ENCODE measurements around the gene PRSS38. TPM values are rescaled to one million over a fixed set of nuclear protein-coding genes. Genes with fewer than 3 reads are reported as not detected.

PRSS38 gene
- total RNA-seq, 1 donor from 2014 or later: not detected

DNA sequence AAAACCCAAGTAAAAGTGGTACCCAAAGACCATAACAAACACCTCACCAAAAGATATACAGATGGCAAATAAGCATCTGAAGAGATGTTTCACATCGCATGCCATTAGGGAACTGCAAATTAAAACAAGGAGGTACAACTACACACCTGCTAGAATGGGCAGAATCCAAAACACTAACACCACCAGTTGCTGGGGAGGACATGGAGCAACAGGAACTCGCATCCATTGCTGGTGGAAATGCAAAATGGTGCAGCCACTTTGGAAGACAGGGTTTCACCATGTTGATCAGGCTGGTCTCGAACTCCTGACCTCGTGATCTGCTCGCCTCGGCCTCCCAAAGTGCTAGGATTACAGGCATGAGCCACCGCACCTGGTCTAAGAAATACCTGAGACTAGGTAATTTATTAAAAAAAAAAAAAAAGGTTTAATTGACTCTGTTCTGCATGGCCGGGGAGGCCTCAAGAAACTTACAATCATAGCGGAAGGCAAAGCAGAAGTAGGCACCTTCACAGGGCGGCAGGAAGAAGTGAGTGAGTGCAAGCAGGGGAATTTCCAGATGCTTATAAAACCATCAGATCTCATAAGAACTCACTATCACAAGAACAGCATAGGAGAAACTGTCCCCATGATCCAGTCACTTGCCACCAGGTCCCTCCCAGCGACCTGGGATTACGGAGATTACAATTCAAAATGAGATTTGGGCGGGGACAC is 30.2 kb upstream of the PRSS38 start:
- Histone ChIP-seq H3K4me1 (peaks cover 3 to 14% of the 10 kb centered on the region in 2 donors), H3K27me3 (no peaks in the 10 kb centered on the region), H3K27ac (no peak overlapping the region), H3K9me3 (no peaks in the 10 kb centered on the region), H3K36me3 (peaks cover 6 to 13% of the 10 kb centered on the region in 2 donors), H3K4me3 (no peak overlapping the region)
- TF ChIP-seq, protein P1, sequence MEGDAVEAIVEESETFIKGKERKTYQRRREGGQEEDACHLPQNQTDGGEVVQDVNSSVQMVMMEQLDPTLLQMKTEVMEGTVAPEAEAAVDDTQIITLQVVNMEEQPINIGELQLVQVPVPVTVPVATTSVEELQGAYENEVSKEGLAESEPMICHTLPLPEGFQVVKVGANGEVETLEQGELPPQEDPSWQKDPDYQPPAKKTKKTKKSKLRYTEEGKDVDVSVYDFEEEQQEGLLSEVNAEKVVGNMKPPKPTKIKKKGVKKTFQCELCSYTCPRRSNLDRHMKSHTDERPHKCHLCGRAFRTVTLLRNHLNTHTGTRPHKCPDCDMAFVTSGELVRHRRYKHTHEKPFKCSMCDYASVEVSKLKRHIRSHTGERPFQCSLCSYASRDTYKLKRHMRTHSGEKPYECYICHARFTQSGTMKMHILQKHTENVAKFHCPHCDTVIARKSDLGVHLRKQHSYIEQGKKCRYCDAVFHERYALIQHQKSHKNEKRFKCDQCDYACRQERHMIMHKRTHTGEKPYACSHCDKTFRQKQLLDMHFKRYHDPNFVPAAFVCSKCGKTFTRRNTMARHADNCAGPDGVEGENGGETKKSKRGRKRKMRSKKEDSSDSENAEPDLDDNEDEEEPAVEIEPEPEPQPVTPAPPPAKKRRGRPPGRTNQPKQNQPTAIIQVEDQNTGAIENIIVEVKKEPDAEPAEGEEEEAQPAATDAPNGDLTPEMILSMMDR (IDR thresholded peaks at IDR 0.05): no peak
- DNase-seq (ENCODE audit: low spot score in 2 of 2): no peak
- intact Hi-C loops (cut with DNase I): loop anchor here (5.0 kb wide), 1 partner anchor 468 kb away; the partner anchor contains the start of gene CDC42BPA

DNA sequence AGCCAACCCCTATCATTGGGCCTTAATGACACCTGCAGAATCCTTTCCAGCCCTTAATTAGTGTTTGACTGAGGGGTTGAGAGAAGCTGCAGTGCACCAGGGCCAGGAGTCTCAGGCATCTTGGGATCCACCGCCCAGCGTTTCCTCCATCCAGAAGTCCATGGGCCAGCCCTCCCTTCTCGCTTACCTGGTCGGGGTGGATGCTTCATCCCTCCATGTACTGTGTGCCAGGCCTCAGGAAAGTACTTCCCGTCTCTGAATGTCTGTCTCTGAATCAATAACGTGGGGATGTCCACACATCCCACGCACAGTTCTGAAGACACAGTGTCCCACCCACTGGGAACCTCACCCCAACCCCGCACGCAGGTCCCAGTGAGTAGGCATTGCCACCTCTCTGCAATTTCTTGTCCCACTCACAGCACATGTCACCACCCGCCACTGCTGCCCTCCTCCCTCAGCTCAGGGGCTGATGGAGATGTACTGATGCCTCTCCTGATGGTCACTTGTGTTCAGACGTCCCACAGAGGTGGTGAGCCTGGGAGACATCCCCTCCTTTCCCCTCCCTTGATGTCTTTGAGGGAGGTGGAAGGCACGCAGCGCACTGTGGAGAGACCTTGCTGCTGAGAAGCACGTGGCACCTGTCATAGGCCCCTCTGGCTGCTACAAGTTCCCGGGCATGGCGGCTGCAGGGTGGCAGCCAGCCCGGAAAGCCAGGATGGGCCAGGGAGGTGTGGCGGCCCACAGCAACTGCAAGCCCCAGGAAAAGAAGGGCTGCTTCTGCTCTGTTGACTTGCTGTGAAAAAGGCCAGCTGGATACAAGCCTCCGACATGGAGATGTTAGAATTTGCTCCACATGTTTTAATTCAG is 29.4 kb upstream of the PRSS38 start:
- H3K4me3 ChIP-seq: peak overlapping the region in 1 of 2 donors; percentile 75
- no peaks in the 10 kb centered on the region for H3K27me3 ChIP-seq
- TF ChIP-seq, protein P1 (IDR thresholded peaks at IDR 0.05): no peak
- no peak overlapping the region for H3K27ac ChIP-seq
- peaks cover 3 to 14% of the 10 kb centered on the region in 2 donors for H3K4me1 ChIP-seq
- peak in 1 of 2 donors; percentile 50 for DNase-seq (ENCODE audit: low spot score in 2 of 2)
- no peaks in the 10 kb centered on the region for H3K9me3 ChIP-seq
- intact Hi-C loops (cut with DNase I): loop anchor here (5.0 kb wide), 1 partner anchor 469 kb away; the partner anchor contains the start of gene CDC42BPA
- H3K36me3 ChIP-seq: peaks cover 5% of the 10 kb centered on the region in 2 donors

DNA sequence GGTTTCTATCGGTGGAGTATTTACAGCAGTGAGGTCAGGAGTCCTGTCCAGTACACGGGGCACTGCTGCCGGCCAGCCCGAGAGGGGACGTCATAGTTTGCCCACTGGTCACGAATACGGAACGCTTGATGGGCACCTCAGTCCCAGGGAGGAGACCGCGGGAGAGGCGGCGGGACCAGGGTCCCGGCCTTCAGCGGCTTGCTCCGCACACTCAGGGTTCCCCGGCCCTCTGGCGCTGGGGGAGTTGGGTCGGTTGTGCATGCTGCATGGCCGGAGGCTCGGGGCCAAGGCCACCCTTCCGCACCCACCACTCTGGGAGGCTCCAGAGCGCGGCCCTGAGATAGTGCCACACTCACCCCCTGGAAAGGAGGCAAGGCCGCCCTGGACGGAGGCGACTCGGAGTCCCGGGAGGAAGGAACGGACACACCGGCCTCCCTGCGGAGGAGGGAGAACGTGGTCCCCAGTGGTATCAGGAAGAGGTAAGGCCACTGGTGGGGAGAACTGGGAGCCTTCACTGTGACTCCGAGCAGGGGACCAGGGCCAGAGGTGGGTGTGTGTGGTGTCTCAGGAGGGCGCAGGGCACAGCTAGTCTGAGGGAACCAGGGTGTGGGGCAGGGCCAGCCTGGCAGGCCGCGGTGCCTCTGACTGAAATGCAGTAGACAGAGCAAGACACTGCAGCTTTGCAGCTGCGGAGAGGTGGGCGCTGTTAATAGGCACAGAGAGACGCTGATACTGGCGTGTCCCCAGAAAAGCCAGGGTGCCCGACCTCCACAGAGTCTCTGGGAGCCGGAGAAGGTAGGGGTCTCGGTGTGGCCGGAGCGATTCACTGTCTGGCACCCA is 28.6 kb upstream of the PRSS38 start:
- DNase-seq (ENCODE audit: low spot score in 2 of 2): peak in 1 of 2 donors; percentile 67
- Histone ChIP-seq H3K36me3 (no peaks in the 10 kb centered on the region), H3K9me3 (no peaks in the 10 kb centered on the region), H3K27me3 (no peaks in the 10 kb centered on the region), H3K4me1 (peaks cover 3 to 14% of the 10 kb centered on the region in 2 donors), H3K4me3 (peak overlapping the region; percentile 65 to 75), H3K27ac (peak overlapping the region; percentile 69 to 72)
- intact Hi-C loops (cut with DNase I): loop anchor here (5.0 kb wide), 1 partner anchor 470 kb away; the partner anchor contains the start of gene CDC42BPA
- TF ChIP-seq, protein P1 (IDR thresholded peaks at IDR 0.05): no peak

DNA sequence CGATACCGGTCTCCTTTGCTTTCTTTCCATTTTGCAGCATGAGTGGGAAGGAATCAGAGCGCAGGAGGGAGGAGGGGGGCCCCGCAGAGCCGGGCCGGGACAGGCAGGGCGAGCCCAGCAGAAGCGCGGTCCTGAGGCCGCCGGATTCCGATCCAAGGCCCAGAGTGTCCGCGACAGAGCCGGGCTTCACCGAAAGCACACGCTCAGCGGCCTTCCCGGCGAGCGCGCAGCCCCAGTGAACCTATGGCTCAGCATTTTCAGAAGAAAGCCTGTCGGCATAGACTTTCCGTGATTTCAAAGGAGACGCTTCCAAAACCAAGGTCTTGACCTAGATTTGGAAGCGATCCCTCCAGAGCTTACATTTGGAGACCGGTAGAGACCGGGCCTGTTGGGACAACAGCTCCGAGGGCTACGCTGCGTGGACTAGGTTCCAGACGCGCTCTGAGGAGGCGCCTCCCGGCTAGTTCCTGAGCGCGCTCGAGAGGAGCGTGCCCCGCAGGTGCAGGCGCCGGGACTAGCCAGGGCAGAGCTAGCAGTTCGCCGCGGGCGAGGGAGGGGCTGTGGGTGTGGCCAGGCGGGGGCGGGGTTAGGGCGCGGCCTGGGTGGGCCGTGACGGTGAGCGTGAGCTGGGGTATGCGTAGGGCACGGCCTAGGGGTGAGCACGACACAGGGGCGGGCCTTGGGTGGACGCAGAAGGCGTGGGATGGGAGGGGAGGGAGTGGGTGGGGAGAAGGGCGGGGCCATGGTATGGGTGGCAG is 27.8 kb upstream of the PRSS38 start:
- H3K36me3 ChIP-seq: no peaks in the 10 kb centered on the region
- intact Hi-C loops (cut with DNase I): loop anchor here (1.0 to 5.0 kb wide), 8 partner anchors 25 to 470 kb away; partner anchors contain the start of genes ARF1, CDC42BPA, IBA57 and JMJD4
- H3K27me3 ChIP-seq: no peaks in the 10 kb centered on the region
- peaks cover 3 to 14% of the 10 kb centered on the region in 2 donors for H3K4me1 ChIP-seq
- peak overlapping the region; percentile 69 to 72 for H3K27ac ChIP-seq
- TF ChIP-seq, protein P1 (IDR thresholded peaks at IDR 0.05): no peak
- H3K9me3 ChIP-seq: no peaks in the 10 kb centered on the region
- peak overlapping the region; percentile 65 to 75 for H3K4me3 ChIP-seq
- peak; percentile 85 to 96 for DNase-seq (ENCODE audit: low spot score in 2 of 2)
